HFF-Myc (cell line): Measurements from ENCODE around the gene DACH1.

Source experiments
- DNase-seq: peaks from one replicate; pipeline ENCODE4 v3.0.0-alpha.2; 2011; ENCODE audit warnings: low read depth; ENCODE audit errors: extremely low read depth
- H3K4me3 ChIP-seq: replicated peaks from 2 replicates; pipeline ENCODE4 v1.5.1; 2011; ENCODE audit warnings: low read depth, mild to moderate bottlenecking, control low read depth, low read length
- CTCF ChIP-seq: IDR thresholded peaks from 2 replicates; pipeline ENCODE4 v1.5.1; 2012; ENCODE audit warnings: mild to moderate bottlenecking, low read depth, low read length, control low read depth; ENCODE audit errors: missing control alignments

The DACH1 gene

GRCh38 chr13:71729441-71729840, 137.6 kb downstream of the DACH1 start:
- no peak overlapping the region for H3K4me3 ChIP-seq
- DNase-seq = no peak
- no peak for TF ChIP-seq CTCF

GRCh38 chr13:71727662-71728061, 139.3 kb downstream of the DACH1 start:
- DNase-seq = no peak
- no peak for TF ChIP-seq CTCF
- H3K4me3 ChIP-seq = no peak overlapping the region

- TF ChIP-seq CTCF = no peak
- DNase-seq = no peak
- H3K4me3 ChIP-seq = no peak overlapping the region
Measured at GRCh38 chr13:71727042-71727441, 140.0 kb downstream of the DACH1 start.

- DNase-seq = no peak
- no peak overlapping the region for H3K4me3 ChIP-seq
- TF ChIP-seq CTCF = no peak
Measured at GRCh38 chr13:71722206-71722605, 144.8 kb downstream of the DACH1 start.

GRCh38 chr13:71721104-71721503, 145.9 kb downstream of the DACH1 start:
- H3K4me3 ChIP-seq = no peak overlapping the region
- TF ChIP-seq CTCF = no peak
- no peak for DNase-seq

- TF ChIP-seq CTCF = no peak
- no peak for DNase-seq
- H3K4me3 ChIP-seq = no peak overlapping the region
Measured at GRCh38 chr13:71718931-71719330, 148.1 kb downstream of the DACH1 start.

GRCh38 chr13:71714802-71715375, 152.1 kb downstream of the DACH1 start:
- no peak for TF ChIP-seq CTCF
- no peak for DNase-seq
- H3K4me3 ChIP-seq = no peak overlapping the region
